Anterior cingulate cortex (tissue), 58 donors: Measurements from ENCODE around the gene PPT1.

ENCODE experiments used
- DNase-seq, 58 donors: peaks; one replicate each; lab custom pipeline; 2025; lab: John Stamatoyannopoulos, UW

The PPT1 gene

DNA sequence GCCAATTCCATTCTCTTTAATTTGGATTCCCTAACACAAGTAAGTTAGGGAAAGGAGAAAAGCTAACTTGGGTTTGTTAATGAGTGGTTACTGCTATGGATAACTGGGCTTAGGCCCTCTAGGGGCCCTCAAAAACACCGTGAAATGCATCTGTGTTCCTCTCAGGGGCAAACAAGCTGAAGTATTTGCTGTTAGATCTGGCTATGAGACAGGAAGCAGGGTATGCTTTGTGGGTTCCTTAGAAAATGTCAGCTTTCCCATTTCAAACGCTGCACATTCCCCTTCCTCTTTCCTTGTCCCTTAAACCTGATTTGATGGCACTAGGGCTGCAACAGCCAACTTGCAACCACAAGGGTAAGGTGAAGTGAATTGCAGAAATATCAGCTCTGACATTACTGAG, 62.2 kb downstream of the PPT1 start:
- no peak for DNase-seq

DNA sequence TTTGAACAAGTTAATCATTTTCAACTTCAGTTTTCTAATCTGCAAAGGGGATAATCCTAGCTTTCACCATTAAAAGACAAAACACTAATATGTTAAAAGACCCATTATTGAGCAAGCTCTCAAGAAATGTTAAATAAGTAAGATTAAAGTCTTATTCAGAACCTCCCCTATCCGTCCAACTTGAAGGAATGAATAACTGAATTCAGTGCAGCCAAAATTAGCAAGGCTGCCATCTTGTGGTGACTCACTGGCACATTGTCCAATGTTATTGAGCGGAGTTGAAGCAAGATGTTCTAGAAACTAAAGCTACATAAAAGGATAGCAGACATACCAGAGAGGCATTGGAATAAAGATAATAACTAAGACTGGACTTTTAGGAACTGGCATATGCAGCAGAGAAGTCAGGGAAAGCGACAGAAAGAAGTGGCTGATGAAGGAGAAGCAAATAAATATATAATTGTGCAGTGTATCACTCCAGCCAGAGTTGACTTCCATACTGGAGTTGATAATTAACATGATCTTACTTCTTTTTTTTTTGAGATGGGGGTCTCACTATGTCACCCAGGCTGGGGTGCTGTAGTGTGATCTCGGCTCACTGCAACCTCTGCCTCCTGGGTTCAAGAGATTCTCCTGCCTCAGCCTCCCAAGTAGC, 64.7 kb downstream of the PPT1 start:
- DNase-seq, result peak in 36 of 58 donors; percentile 4 to 78 (median 20)

DNA sequence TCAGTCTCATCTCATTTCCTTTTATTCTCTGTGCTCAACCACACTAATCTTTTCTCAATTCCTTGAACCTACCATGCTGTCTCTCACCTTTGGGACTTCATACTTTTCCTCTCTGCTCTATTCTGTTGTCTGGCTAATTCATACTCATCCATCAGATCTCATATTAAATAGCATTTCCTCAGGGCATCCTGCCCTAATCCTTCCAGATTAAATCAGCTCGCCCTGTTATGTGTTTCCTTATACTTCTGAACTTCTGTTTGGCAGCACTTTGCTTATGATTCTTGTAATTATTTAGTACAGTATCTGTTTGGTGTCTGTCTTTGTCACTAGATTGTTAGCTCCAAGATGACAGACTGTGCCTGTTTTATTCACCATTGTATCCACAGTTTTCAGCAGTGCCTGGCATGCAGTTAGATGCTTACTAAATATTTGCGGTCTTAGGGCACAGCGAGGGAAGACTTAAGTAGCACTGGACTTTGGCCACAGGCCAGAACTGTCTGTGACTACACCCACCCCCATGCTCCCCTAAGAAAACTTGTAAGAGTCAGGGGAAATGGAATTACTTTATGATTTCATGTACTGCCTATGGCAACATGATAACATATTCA, 66.4 kb downstream of the PPT1 start:
- no peak for DNase-seq

- DNase-seq, result no peak
Observed at GRCh38 chr1:40029608-40030007, 67.4 kb downstream of the PPT1 start.

DNA sequence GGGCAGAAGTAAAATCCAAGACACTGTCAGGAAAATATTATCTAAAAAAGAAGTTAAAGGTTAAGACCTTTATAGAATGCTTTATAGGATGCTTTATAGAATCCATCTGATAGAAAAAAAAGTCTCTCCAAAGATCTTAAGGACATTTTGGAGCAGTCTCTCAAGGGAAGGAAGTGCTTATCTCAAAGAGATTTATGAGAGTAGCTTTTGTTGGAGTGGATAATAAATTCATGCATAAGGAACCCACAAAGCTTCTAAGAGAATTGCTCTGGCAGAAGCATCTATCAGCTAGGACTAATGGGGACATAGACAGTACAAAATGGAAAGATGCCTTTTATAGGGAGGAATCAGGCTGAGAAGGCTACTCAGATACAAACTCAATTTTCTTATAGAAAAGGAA, 69.4 kb downstream of the PPT1 start:
- DNase-seq, result no peak

GRCh38 chr1:40024671-40025070, 72.4 kb downstream of the PPT1 start:
- DNase-seq, result no peak

GRCh38 chr1:40023379-40023944, 73.6 kb downstream of the PPT1 start:
- DNase-seq, result no peak
